ENCODE measurements around the gene S100P. TPM values are rescaled to one million over a fixed set of nuclear protein-coding genes. Genes with fewer than 3 reads are reported as not detected.

S100P gene
- total RNA-seq, result not detected in 2 replicates

DNA sequence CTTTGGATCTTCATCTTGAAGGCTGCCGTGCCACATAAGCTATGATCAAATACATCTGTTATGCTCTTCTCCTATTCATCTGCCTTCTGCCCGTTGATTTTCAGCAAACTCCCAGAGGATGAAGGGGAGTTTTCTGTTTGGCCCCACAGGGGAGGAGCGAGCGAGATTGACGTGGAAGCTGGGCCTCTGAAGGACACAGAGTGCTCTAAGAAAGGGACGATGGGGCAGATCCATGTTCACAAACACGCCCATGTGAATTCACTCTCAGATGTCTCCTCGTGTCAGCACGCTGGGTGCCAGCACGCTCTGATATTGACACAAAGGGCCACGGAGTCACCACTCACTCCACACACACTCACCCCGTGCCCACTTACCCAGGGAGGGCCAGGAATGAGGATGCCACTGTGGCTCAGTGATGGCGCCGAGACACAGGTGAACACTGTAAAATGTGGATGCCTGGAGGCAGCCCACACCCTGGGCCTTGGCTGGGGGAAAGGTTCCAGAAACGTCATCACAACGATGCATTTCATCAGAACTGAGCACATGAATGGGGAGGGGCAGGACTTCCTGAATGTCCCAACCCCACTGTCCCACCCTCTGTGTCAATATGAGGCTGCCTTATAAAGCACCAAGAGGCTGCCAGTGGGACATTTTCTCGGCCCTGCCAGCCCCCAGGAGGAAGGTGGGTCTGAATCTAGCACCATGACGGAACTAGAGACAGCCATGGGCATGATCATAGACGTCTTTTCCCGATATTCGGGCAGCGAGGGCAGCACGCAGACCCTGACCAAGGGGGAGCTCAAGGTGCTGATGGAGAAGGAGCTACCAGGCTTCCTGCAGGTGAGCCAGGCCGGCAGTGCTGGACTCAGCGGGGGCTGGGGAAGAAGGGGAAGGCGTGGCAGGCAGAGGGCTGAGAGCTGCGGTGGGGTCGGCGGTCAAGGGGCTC is at the start of gene S100P:
TSS of gene S100P (plus strand) at position 648 of the 946 bp plus-strand sequence. CDS start at position 703, 55 bp downstream.

DNA sequence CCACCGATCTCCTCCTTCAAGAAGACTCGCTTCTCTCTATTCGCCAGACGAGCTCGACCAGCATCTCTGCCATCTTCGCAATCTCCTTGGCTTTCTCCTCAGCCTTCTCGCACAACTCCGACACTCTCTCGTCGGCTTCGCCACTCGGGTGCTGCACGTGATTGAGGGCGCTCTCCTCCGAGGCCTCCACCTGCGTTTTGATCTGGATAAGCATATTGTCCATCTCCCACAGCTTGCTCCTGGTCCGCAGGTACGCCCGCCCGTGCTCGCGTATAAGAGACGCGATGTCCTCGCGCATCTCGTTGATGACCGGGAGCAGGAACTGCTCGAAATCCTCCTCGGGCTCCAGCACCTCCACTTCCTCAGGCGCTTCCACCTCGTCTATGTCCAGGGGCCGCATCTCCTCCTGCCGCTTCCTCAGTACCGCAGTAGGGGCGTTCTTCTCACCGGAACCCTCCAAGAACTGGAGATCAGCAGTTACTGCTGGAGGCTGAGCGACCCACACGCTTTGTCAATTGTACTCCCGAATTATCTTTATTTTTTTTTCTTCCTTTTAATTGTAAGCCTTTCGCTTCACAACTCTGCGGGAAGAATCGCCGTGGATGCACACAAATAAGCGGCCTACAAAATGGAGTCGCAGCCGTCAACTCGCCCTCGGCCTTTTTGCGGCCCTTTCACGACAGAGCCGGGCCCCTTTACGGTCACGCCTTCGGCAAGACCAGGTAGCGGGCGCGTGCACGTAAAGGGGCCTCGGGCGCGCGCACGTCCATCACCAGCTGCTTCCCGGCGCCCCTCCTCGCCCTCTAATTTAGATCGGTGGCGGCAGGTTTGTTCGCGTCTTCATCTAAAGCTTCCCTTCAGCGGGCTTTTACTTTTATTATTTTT is 15.8 kb downstream of the S100P start, which contains the start of gene MRFAP1L1:
TSS of gene MRFAP1L1 (minus strand) at position 636 of the 885 bp plus-strand sequence. CDS start at position 400, 236 bp downstream.

DNA sequence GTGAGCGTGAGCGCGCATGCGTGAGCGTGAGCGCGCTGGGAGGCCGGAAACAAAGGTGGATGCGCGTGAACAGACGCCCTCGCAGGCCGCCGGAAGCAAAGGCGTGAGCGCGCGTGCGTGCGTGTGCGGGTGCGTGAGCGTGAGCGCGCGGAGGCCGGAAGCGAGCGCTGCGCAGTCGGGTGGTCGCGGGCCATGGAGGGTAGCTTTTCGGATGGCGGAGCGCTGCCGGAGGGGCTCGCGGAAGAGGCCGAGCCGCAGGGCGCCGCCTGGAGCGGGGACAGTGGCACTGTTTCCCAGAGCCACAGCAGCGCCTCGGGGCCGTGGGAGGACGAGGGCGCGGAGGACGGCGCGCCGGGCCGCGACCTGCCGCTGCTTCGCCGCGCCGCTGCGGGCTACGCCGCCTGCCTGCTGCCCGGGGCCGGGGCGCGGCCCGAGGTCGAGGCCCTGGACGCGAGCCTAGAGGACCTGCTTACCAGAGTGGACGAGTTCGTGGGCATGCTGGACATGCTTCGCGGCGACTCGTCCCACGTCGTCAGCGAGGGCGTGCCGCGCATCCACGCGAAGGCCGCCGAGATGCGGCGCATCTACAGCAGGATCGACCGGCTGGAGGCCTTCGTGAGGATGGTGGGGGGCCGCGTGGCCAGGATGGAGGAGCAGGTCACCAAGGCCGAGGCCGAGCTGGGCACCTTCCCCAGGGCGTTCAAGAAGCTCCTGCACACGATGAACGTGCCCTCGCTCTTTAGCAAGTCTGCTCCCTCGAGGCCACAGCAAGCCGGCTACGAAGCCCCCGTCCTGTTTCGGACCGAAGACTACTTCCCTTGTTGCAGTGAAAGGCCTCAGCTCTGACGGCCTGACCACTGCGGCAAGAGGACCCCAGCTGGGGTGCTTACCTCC is 22.6 kb downstream of the S100P start, which contains the start of gene BLOC1S4:
TSS of gene BLOC1S4 (plus strand) at position 157 of the 894 bp plus-strand sequence. CDS start at position 193, 36 bp downstream.

Other genes starting within 250 kb of the S100P start
- gene PPP2R2C, start 221.3 kb upstream of the S100P start, total RNA-seq, result not detected in 2 replicates
- 19.2 and 49.6 TPM in 2 replicates for gene MAN2B2, start 118.7 kb upstream of the S100P start, total RNA-seq
- gene MRFAP1, start 53.2 kb upstream of the S100P start, total RNA-seq, result 164 and 219 TPM in 2 replicates
- 19.5 and 21.5 TPM in 2 replicates for gene MRFAP1L1, start 16.0 kb downstream of the S100P start, total RNA-seq
- 20.9 and 23.5 TPM in 2 replicates for gene BLOC1S4, start 22.3 kb downstream of the S100P start, total RNA-seq
- gene KIAA0232, start 88.8 kb downstream of the S100P start, total RNA-seq, result 12.9 and 19.3 TPM in 2 replicates
- gene TBC1D14, start 215.9 kb downstream of the S100P start, total RNA-seq, result 30.8 and 41.3 TPM in 2 replicates